GM23338 (cell line): Measurements from ENCODE around the gene CYP4F22. TPM values are rescaled to one million over a fixed set of nuclear protein-coding genes. Genes with fewer than 3 reads are reported as not detected.

ENCODE experiments used
- ATAC-seq: fragments of 200-7000 bp; cut with Tn5 transposase; 3 replicates; pipeline ENCODE4 v1.9.1; 2020
- DNase-seq: peaks from one replicate; pipeline ENCODE4 v3.0.0-alpha.2; 2015; ENCODE audit warnings: low spot score
- H2AFZ ChIP-seq: fragments of 200-600 bp; sonication (generic); 2 replicates; pipeline ENCODE4 v1.8.0; 2016; ENCODE audit warnings: antibody characterized with exemption, mild to moderate bottlenecking, moderate library complexity
- H3F3A ChIP-seq: fragments of 200-600 bp; sonication (generic); replicated peaks from 2 replicates; pipeline ENCODE4 v1.8.0; 2017; ENCODE audit warnings: antibody characterized with exemption, mixed run types, low read depth
- H3K27ac ChIP-seq: fragments of 200-600 bp; sonication (generic); 2 replicates; pipeline ENCODE4 v1.6.1; 2016; ENCODE audit warnings: low read depth
- H3K27me3 ChIP-seq: fragments of 200-600 bp; sonication (generic); 2 replicates; pipeline ENCODE4 v1.8.0; 2016; ENCODE audit warnings: mild to moderate bottlenecking, mixed run types, moderate library complexity; ENCODE audit not compliant: insufficient read depth
- H3K36me3 ChIP-seq: fragments of 200-600 bp; sonication (generic); 2 replicates; pipeline ENCODE4 v1.8.0; 2016; ENCODE audit warnings: mild to moderate bottlenecking; ENCODE audit not compliant: insufficient read depth
- H3K4me1 ChIP-seq: fragments of 200-600 bp; sonication (generic); 2 replicates; pipeline ENCODE4 v1.8.0; 2016; ENCODE audit warnings: mild to moderate bottlenecking, moderate library complexity; ENCODE audit not compliant: insufficient read depth
- H3K4me2 ChIP-seq: fragments of 200-600 bp; sonication (generic); 2 replicates; pipeline ENCODE4 v1.7.1; 2017; ENCODE audit warnings: mixed run types
- H3K4me3 ChIP-seq: fragments of 200-600 bp; sonication (generic); 2 replicates; pipeline ENCODE4 v1.6.1; 2016; ENCODE audit warnings: mixed run types
- H3K79me2 ChIP-seq: fragments of 200-600 bp; sonication (generic); replicated peaks from 2 replicates; pipeline ENCODE4 v1.8.0; 2017; ENCODE audit warnings: mild to moderate bottlenecking; ENCODE audit not compliant: insufficient read depth
- H3K9me2 ChIP-seq: fragments of 200-600 bp; sonication (generic); 2 replicates; pipeline ENCODE4 v1.8.0; 2017; ENCODE audit not compliant: insufficient read depth
- H4K20me1 ChIP-seq: fragments of 200-600 bp; sonication (generic); replicated peaks from 2 replicates; pipeline ENCODE4 v1.8.0; 2017; ENCODE audit warnings: mild to moderate bottlenecking; ENCODE audit not compliant: insufficient read depth
- H3K27ac Mint-ChIP-seq: 2 replicates; pipeline ENCODE4 v1.8.0; 2020; ENCODE audit warnings: inconsistent platforms, mild to moderate bottlenecking, moderate library complexity, mixed read lengths
- H3K27me3 Mint-ChIP-seq: 3 replicates; pipeline ENCODE4 v1.8.0; 2022; ENCODE audit warnings: low read depth, mild to moderate bottlenecking, moderate library complexity, mixed read lengths, inconsistent platforms; ENCODE audit not compliant: insufficient read depth, poor library complexity
- H3K36me3 Mint-ChIP-seq: 3 replicates; pipeline ENCODE4 v1.8.0; 2021; ENCODE audit warnings: low read depth, mild to moderate bottlenecking, inconsistent platforms, moderate library complexity, mixed read lengths
- H3K4me1 Mint-ChIP-seq: 3 replicates; pipeline ENCODE4 v1.8.0; 2020; ENCODE audit warnings: mild to moderate bottlenecking, inconsistent platforms, mixed read lengths
- H3K4me3 Mint-ChIP-seq: 3 replicates; pipeline ENCODE4 v1.8.0; 2021; ENCODE audit warnings: moderate library complexity, mild to moderate bottlenecking, inconsistent platforms, mixed read lengths
- H3K9me3 Mint-ChIP-seq: 3 replicates; pipeline ENCODE4 v1.8.0; 2020; ENCODE audit warnings: moderate library complexity, mild to moderate bottlenecking, inconsistent platforms, mixed read lengths
- EZH2 ChIP-seq: fragments of 200-600 bp; sonication (generic); IDR thresholded peaks from one replicate; pipeline ENCODE4 v1.8.0; 2017; ENCODE audit warnings: antibody characterized with exemption, mild to moderate bottlenecking, low read depth; ENCODE audit not compliant: unreplicated experiment
- EZH2phosphoT487 ChIP-seq: fragments of 200-600 bp; sonication (generic); IDR thresholded peaks from one replicate; pipeline ENCODE4 v1.8.1; 2018; ENCODE audit warnings: antibody characterized with exemption; ENCODE audit not compliant: unreplicated experiment
- NANOG ChIP-seq: IDR thresholded peaks from 2 replicates; pipeline ENCODE4 v1.6.1; 2016; ENCODE audit warnings: antibody characterized with exemption, borderline replicate concordance
- ZNF114 ChIP-seq: fragments of 250-450 bp; sonication (Bioruptor Pico); IDR thresholded peaks from 2 replicates; pipeline ENCODE4 v1.5.0; 2020; ENCODE audit warnings: mild to moderate bottlenecking, moderate library complexity
- ZNF331 ChIP-seq: fragments of 250-450 bp; sonication (Bioruptor Pico); IDR thresholded peaks from 2 replicates; pipeline ENCODE4 v1.5.0; 2020; ENCODE audit warnings: low read depth, mild to moderate bottlenecking, moderate library complexity
- polyA plus RNA-seq: library from polyadenylated mRNA; unstranded; fragments of >200 nt; fragmentation: Nextera tagmentation; extraction: Ambion mirVana; gene quantifications from 2 replicates; pipeline ENCODE4 v1.2.1, GENCODE V29; 2016
- total RNA-seq: library from RNA; depleted of rRNA; stranded (reverse); fragments of >200 nt; shearing (Covaris generic); gene quantifications from 2 replicates; pipeline ENCODE4 v1.2.3, GENCODE V29; 2014
- TF ChIP-seq, protein P1 (sequence below): fragments of 250-450 bp; sonication (Bioruptor Pico); IDR thresholded peaks from 2 replicates; pipeline ENCODE4 v1.5.0; 2020; ENCODE audit warnings: mild to moderate bottlenecking, moderate library complexity
- TF ChIP-seq, protein P2 (sequence below): IDR thresholded peaks from 2 replicates; pipeline ENCODE4 v1.6.1; 2016; ENCODE audit warnings: antibody characterized with exemption

Gene CYP4F22
- total and polyA plus RNA-seq, 2 experiments from 2014 or later = 0.24 to 1.5 TPM

DNA sequence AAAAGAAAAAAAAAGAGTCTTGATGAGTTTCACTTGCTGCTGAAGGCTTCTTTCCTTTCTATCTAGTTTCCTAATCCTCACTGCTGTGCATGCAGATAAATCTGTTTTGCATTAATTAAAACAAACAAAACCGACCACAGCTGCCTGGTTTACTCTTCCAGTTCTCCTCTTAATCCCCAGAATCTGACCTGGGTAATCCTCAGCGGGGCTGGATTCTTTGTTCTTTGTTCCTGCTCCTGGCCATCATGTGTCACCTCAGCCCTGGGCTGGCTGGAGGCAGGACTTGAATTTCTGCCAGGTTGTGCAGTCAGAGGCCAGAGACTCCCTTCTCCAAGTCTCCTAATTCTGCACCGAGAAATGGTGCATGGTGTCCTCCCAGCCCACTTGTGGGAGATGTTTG lies 54.5 kb downstream of the CYP4F22 start (continued):
- TF ChIP-seq, protein P1, sequence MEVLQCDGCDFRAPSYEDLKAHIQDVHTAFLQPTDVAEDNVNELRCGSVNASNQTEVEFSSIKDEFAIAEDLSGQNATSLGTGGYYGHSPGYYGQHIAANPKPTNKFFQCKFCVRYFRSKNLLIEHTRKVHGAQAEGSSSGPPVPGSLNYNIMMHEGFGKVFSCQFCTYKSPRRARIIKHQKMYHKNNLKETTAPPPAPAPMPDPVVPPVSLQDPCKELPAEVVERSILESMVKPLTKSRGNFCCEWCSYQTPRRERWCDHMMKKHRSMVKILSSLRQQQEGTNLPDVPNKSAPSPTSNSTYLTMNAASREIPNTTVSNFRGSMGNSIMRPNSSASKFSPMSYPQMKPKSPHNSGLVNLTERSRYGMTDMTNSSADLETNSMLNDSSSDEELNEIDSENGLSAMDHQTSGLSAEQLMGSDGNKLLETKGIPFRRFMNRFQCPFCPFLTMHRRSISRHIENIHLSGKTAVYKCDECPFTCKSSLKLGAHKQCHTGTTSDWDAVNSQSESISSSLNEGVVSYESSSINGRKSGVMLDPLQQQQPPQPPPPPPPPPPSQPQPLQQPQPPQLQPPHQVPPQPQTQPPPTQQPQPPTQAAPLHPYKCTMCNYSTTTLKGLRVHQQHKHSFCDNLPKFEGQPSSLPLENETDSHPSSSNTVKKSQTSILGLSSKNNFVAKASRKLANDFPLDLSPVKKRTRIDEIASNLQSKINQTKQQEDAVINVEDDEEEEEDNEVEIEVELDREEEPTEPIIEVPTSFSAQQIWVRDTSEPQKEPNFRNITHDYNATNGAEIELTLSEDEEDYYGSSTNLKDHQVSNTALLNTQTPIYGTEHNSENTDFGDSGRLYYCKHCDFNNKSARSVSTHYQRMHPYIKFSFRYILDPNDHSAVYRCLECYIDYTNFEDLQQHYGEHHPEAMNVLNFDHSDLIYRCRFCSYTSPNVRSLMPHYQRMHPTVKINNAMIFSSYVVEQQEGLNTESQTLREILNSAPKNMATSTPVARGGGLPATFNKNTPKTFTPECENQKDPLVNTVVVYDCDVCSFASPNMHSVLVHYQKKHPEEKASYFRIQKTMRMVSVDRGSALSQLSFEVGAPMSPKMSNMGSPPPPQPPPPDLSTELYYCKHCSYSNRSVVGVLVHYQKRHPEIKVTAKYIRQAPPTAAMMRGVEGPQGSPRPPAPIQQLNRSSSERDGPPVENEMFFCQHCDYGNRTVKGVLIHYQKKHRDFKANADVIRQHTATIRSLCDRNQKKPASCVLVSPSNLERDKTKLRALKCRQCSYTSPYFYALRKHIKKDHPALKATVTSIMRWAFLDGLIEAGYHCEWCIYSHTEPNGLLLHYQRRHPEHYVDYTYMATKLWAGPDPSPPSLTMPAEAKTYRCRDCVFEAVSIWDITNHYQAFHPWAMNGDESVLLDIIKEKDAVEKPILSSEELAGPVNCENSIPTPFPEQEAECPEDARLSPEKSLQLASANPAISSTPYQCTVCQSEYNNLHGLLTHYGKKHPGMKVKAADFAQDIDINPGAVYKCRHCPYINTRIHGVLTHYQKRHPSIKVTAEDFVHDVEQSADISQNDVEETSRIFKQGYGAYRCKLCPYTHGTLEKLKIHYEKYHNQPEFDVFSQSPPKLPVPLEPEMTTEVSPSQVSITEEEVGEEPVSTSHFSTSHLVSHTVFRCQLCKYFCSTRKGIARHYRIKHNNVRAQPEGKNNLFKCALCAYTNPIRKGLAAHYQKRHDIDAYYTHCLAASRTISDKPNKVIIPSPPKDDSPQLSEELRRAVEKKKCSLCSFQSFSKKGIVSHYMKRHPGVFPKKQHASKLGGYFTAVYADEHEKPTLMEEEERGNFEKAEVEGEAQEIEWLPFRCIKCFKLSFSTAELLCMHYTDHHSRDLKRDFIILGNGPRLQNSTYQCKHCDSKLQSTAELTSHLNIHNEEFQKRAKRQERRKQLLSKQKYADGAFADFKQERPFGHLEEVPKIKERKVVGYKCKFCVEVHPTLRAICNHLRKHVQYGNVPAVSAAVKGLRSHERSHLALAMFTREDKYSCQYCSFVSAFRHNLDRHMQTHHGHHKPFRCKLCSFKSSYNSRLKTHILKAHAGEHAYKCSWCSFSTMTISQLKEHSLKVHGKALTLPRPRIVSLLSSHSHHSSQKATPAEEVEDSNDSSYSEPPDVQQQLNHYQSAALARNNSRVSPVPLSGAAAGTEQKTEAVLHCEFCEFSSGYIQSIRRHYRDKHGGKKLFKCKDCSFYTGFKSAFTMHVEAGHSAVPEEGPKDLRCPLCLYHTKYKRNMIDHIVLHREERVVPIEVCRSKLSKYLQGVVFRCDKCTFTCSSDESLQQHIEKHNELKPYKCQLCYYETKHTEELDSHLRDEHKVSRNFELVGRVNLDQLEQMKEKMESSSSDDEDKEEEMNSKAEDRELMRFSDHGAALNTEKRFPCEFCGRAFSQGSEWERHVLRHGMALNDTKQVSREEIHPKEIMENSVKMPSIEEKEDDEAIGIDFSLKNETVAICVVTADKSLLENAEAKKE (CRISPR knock-in tag) = no peak
- no peak for TF ChIP-seq EZH2
- TF ChIP-seq ZNF331 (CRISPR knock-in tag) = no peak
- TF ChIP-seq, protein P2, sequence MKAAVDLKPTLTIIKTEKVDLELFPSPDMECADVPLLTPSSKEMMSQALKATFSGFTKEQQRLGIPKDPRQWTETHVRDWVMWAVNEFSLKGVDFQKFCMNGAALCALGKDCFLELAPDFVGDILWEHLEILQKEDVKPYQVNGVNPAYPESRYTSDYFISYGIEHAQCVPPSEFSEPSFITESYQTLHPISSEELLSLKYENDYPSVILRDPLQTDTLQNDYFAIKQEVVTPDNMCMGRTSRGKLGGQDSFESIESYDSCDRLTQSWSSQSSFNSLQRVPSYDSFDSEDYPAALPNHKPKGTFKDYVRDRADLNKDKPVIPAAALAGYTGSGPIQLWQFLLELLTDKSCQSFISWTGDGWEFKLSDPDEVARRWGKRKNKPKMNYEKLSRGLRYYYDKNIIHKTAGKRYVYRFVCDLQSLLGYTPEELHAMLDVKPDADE = no peak
- TF ChIP-seq ZNF114 (CRISPR knock-in tag) = no peak

DNA sequence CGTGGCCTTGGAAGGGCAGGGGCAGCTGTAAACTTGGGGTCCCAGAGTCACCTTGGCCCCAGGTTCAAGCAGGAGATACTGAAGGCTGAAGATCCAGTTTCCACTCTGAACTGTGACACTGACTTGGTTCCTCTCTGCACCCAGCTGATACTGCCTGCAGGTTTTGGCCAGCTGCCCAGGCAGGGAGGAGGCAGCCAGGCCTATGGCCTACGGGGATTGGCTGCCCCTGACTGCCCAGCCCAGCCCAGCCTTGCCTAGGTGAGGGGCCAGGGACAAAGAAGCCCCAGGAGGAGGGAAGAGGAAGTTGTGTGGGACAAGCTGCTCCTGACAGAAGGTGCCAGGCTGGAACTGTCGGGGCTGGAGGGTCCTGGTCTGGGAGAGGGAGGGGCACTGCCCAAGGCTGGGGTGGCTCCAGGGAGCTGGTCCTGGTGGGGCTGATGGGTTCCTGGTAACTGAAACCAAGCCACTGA lies 55.0 kb downstream of the CYP4F22 start:
- Histone ChIP-seq H3K27me3 (no peaks in the 10 kb centered on the region), H3K4me2 (no peak overlapping the region), H3F3A (no peaks in the 10 kb centered on the region), H3K4me1 (no peaks in the 10 kb centered on the region), H3K36me3 (no peaks in the 10 kb centered on the region), H3K79me2 (no peaks in the 10 kb centered on the region), H4K20me1 (no peaks in the 10 kb centered on the region), H3K27ac (no peak overlapping the region), H2AFZ (no peak overlapping the region), H3K9me2 (no peaks in the 10 kb centered on the region), H3K4me3 (no peak overlapping the region)
- Mint-ChIP-seq H3K27ac (no peak overlapping the region), H3K27me3 (peaks cover 9% of the 10 kb centered on the region), H3K9me3 (peaks cover 86% of the 10 kb centered on the region), H3K36me3 (peaks cover 39% of the 10 kb centered on the region), H3K4me3 (no peak overlapping the region), H3K4me1 (no peaks in the 10 kb centered on the region)
- ATAC-seq (no peak), DNase-seq (no peak)
- TF ChIP-seq NANOG (no peak), EZH2 (no peak), EZH2phosphoT487 (no peak), ZNF331 (CRISPR knock-in tag) (no peak)
- TF ChIP-seq, protein P1 (CRISPR knock-in tag) = no peak
